CD4-positive, alpha-beta T cell treated with Interleukin-15 for 1 hour (primary cell): ENCODE data around the gene ALB.

Experiments used
- DNase-seq: peaks from one replicate; pipeline ENCODE4 v3.0.0-alpha.2; 2020

The ALB gene

DNA sequence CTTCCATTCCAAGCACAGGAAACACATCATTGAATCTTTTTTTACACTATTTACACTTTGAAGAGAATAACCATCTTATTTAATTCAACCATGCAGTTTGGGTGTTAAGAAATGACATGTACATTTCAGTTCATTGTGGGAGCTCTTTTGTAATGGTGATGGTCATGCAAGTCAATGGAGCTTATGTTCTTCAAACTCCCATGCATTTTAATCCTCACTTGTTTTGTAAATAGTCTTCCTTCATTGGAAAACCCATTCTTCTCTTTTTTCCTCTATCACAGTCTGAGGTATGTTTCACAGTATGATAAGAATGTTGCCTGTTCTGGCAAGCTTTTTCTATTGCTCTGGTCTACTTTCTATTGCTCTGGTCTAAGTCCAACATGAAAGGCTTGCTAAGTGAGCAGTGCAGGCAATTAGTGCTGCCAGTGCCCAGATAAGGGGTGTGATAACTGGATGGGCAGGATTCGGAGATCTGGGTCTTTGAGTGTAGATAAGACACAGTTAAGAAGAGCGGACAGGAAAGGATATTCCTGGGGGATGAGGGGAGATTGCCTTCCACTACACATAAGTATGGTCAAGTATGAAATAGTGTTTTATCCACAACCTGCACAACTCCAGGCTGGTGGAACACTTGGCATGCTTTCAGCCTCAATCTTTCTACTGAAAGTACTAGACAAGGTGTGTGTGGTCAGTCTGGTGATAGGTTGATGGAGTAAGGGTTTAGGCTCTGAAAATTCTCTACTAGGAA lies 49.0 kb downstream of the ALB start:
- DNase-seq: no peak

DNA sequence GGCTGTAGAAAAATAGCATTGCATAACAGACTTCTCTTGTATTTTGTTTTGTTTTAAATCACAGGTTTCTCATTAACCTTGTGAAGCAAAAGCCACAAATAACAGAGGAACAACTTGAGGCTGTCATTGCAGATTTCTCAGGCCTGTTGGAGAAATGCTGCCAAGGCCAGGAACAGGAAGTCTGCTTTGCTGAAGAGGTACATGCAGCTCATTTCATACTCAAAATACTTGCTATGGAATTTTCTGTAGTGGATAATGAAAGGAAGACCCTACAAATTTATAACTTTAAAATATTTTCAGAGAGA lies 49.6 kb downstream of the ALB start:
- no peak for DNase-seq

DNA sequence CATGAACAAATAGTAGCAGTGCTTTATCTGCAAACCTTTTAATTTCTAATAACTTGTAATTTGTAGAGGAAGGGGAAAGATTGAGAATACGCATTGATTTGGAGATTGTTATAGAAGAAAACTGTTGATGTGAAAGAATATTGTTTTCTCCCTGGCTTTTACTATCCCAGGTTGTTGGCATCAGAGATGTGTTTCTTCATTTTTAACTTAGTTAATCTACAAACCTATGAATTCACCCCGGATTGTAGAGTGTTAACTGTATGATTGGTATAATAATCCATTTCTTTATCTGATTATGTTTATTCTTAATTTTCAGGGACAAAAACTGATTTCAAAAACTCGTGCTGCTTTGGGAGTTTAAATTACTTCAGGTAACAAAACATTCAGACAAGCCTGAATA lies 50.8 kb downstream of the ALB start:
- DNase-seq: no peak

- DNase-seq: no peak
Measured at GRCh38 chr4:73456177-73457022, 52.3 kb downstream of the ALB start.

- no peak for DNase-seq
Measured at GRCh38 chr4:73458184-73459047, 54.3 kb downstream of the ALB start.

DNA sequence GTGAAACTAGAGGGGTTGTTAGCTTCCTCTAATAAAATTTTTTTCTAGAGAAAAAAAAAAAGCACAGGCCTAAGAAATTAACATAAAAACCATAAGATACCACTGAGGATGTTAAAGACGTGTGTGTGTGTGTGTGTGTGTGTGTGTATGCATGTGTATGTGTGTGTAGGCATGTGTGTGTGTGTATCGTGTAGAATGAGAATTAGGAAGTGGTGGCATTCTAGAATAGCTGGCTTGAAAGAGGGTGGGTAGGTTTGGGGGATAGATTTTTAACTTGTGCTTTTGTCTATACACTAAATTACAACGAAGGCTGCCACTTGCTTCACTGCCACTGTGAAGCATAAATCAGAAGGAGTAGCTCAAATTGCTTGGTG lies 54.9 kb downstream of the ALB start:
- no peak for DNase-seq

GRCh38 chr4:73460913-73461522 lies 56.9 kb downstream of the ALB start:
- no peak for DNase-seq

GRCh38 chr4:73468170-73468569 lies 64.1 kb downstream of the ALB start:
- DNase-seq: no peak

DNA sequence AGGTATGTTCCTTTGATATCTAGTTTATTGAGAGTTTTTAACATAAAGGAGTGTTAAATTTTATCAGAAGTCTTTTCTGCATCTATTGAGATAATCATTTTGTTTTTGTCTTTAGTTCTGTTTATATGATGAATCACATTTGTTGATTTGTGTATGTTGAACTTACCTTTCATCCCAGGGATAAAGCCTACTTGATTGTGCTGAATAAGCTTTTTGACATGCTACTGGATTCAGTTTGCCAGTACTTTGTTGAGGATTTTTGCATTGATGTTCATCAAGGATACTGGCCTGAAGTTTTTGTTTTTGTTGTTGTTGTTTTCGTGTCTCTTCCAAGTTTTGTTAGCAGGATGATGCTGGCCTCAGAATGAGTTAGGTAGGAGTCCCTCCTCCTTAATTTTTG lies 66.6 kb downstream of the ALB start:
- DNase-seq: no peak
